Left lobe of liver (tissue), 2 donors: ENCODE data around the gene COMMD8. TPM values are rescaled to one million over a fixed set of nuclear protein-coding genes. Genes with fewer than 3 reads are reported as not detected.
"Not testable (repeated sequence)": the region's sequence is repeated elsewhere in the genome, so short reads cannot be mapped to it uniquely, and the experiment has no call there.

Experiments used
- ATAC-seq: fragments of 200-7000 bp; cut with Tn5 transposase; one replicate; pipeline ENCODE4 v1.9.1; 2020; ENCODE audit warnings: mild to moderate bottlenecking, moderate library complexity
- DNase-seq: peaks from one replicate; pipeline ENCODE4 v3.0.0-alpha.2; 2020; ENCODE audit warnings: low spot score
- total RNA-seq: library from RNA; stranded (reverse); gene quantifications from one replicate; pipeline ENCODE4 v1.2.1, GENCODE V29; 2021
- donor health status: DM: no; HTN: no; CAD: no; lungs with moderate emphysema.
- donor health status: DM: no; HTN: yes; CAD: no.

Gene COMMD8
- 4.9 TPM for total RNA-seq

GRCh38 chr4:47463235-47463956 lies at the start of gene COMMD8:
Gene COMMD8 (minus strand): TSS chr4:47463702. CDS start chr4:47463651, 51 bp downstream.
- DNase-seq (peak; percentile 96), ATAC-seq (peak; percentile 97)

- DNase-seq (no peak), ATAC-seq (no peak)
Observed at GRCh38 chr4:47510506-47511143, 47.1 kb upstream of the COMMD8 start.

- ATAC-seq: no peak
Observed at GRCh38 chr4:47505666-47506065, 42.2 kb upstream of the COMMD8 start.

GRCh38 chr4:47505147-47505546 lies 41.6 kb upstream of the COMMD8 start:
- no peak for ATAC-seq
- no peak for DNase-seq

More at GRCh38 chr4:47505666-47506065, 42.2 kb upstream of the COMMD8 start:
- no peak for DNase-seq

GRCh38 chr4:47500776-47501175 lies 37.3 kb upstream of the COMMD8 start:
- ATAC-seq (no peak), DNase-seq (no peak)

- ATAC-seq: no peak
- DNase-seq: no peak
Observed at GRCh38 chr4:47499700-47500099, 36.2 kb upstream of the COMMD8 start.

GRCh38 chr4:47498899-47499298 lies 35.4 kb upstream of the COMMD8 start:
- peak; percentile 73 for ATAC-seq
- no peak for DNase-seq

GRCh38 chr4:47494124-47494430 lies 30.6 kb upstream of the COMMD8 start:
- DNase-seq: no peak
- ATAC-seq: no peak

GRCh38 chr4:47493238-47494123 lies 30.0 kb upstream of the COMMD8 start:
- no peak for DNase-seq
- no peak for ATAC-seq

GRCh38 chr4:47490550-47490949 lies 27.0 kb upstream of the COMMD8 start:
- ATAC-seq (peak; percentile 33), DNase-seq (no peak)

- DNase-seq (no peak), ATAC-seq (no peak)
Observed at GRCh38 chr4:47488706-47489105, 25.2 kb upstream of the COMMD8 start.

- DNase-seq, ATAC-seq: not testable (repeated sequence)
Observed at GRCh38 chr4:47486727-47487126, 23.2 kb upstream of the COMMD8 start.

GRCh38 chr4:47486231-47486673 lies 22.8 kb upstream of the COMMD8 start:
- no peak for DNase-seq
- ATAC-seq: no peak

- ATAC-seq (peak; percentile 9), DNase-seq (no peak)
Observed at GRCh38 chr4:47485768-47486167, 22.3 kb upstream of the COMMD8 start.

- DNase-seq (peak; percentile 98), ATAC-seq (peak; percentile 99)
Observed at GRCh38 chr4:47485047-47485692, 21.7 kb upstream of the COMMD8 start, which contains the start of gene ATP10D. Gene ATP10D (plus strand): TSS chr4:47485275. CDS start chr4:47512541, 27,266 bp downstream.

- ATAC-seq (no peak), DNase-seq (no peak)
Observed at GRCh38 chr4:47484168-47484567, 20.7 kb upstream of the COMMD8 start.

- DNase-seq: no peak
- ATAC-seq: no peak
Observed at GRCh38 chr4:47483745-47484144, 20.2 kb upstream of the COMMD8 start.

GRCh38 chr4:47482326-47482725 lies 18.8 kb upstream of the COMMD8 start:
- no peak for ATAC-seq
- no peak for DNase-seq

- no peak for ATAC-seq
- DNase-seq: no peak
Observed at GRCh38 chr4:47478804-47479203, 15.3 kb upstream of the COMMD8 start.

- ATAC-seq (no peak), DNase-seq (no peak)
Observed at GRCh38 chr4:47475411-47475810, 11.9 kb upstream of the COMMD8 start.

- DNase-seq (no peak), ATAC-seq (no peak)
Observed at GRCh38 chr4:47474799-47475198, 11.3 kb upstream of the COMMD8 start.
